HG02981 (cell line): ENCODE data around the gene DCST1.
A peak's percentile ranks its signal among the peaks of the same experiment; 100 is the strongest.

Experiments used
- ATAC-seq: cut with Tn5 transposase; IDR thresholded peaks from one replicate; pipeline ENCODE4 v1.9.1; 2021; ENCODE audit warnings: mild to moderate bottlenecking, moderate library complexity; ENCODE audit not compliant: unreplicated experiment

The DCST1 gene

GRCh38 chr1:155012026-155012546 is 21.5 kb upstream of the DCST1 start:
- ATAC-seq, result no peak

GRCh38 chr1:155012776-155013602 is 20.6 kb upstream of the DCST1 start:
- no peak for ATAC-seq

GRCh38 chr1:155013632-155014031 is 20.0 kb upstream of the DCST1 start:
- no peak for ATAC-seq

GRCh38 chr1:155014709-155015508 is 18.7 kb upstream of the DCST1 start:
- no peak for ATAC-seq

- ATAC-seq, result no peak
These were observed 17.9 kb upstream of the DCST1 start for GRCh38 chr1:155015527-155016230.

- no peak for ATAC-seq
These were observed 17.3 kb upstream of the DCST1 start for GRCh38 chr1:155016231-155016831.

- peak; percentile 59 for ATAC-seq
These were observed 16.3 kb upstream of the DCST1 start for GRCh38 chr1:155017041-155017945.

- peak; percentile 28 for ATAC-seq
These were observed 15.7 kb upstream of the DCST1 start for GRCh38 chr1:155017946-155018316.

- no peak for ATAC-seq
These were observed 14.8 kb upstream of the DCST1 start for GRCh38 chr1:155018617-155019348.

- ATAC-seq, result no peak
These were observed 14.0 kb upstream of the DCST1 start for GRCh38 chr1:155019377-155020245.

- ATAC-seq, result no peak
These were observed 11.3 kb upstream of the DCST1 start for GRCh38 chr1:155022136-155022926.

- no peak for ATAC-seq
These were observed 10.7 kb upstream of the DCST1 start for GRCh38 chr1:155022927-155023236.

GRCh38 chr1:155023627-155024026 is 10.0 kb upstream of the DCST1 start:
- ATAC-seq, result no peak

- no peak for ATAC-seq
These were observed 9.3 kb upstream of the DCST1 start for GRCh38 chr1:155024315-155024714.

GRCh38 chr1:155026154-155026553 is 7.5 kb upstream of the DCST1 start:
- ATAC-seq, result no peak

GRCh38 chr1:155026588-155026987 is 7.0 kb upstream of the DCST1 start:
- ATAC-seq, result no peak

GRCh38 chr1:155029513-155030242 is 3.9 kb upstream of the DCST1 start:
- no peak for ATAC-seq
